GM10847 (cell line): ENCODE measurements around the gene FAM83F.

Experiments
- POLR2A ChIP-seq: IDR thresholded peaks from 2 replicates; pipeline ENCODE4 v1.6.1; 2011; ENCODE audit not compliant: insufficient read length; ENCODE audit errors: extremely low read depth

FAM83F gene

GRCh38 chr22:39984746-39985145 is 10.0 kb upstream of the FAM83F start:
- no peak for TF ChIP-seq POLR2A

GRCh38 chr22:39985383-39986035 is 9.2 kb upstream of the FAM83F start:
- no peak for TF ChIP-seq POLR2A

GRCh38 chr22:39988386-39989114 is 6.2 kb upstream of the FAM83F start:
- TF ChIP-seq POLR2A, result no peak

- no peak for TF ChIP-seq POLR2A
Observed at GRCh38 chr22:39989633-39990032, 5.1 kb upstream of the FAM83F start.

- TF ChIP-seq POLR2A, result no peak
Observed at GRCh38 chr22:39990686-39991085, 4.1 kb upstream of the FAM83F start.

GRCh38 chr22:39991159-39991860 is 3.4 kb upstream of the FAM83F start:
- TF ChIP-seq POLR2A, result no peak

- TF ChIP-seq POLR2A, result no peak
Observed at GRCh38 chr22:39992088-39992826, 2.5 kb upstream of the FAM83F start.

GRCh38 chr22:39994041-39994565 is 651 bp upstream of the FAM83F start:
- TF ChIP-seq POLR2A, result no peak

- TF ChIP-seq POLR2A, result no peak
Observed at GRCh38 chr22:39995393-39996252, 869 bp downstream of the FAM83F start.

- TF ChIP-seq POLR2A, result no peak
Observed at GRCh38 chr22:39996732-39997131, 2.0 kb downstream of the FAM83F start.

GRCh38 chr22:39997421-39997820 is 2.7 kb downstream of the FAM83F start:
- no peak for TF ChIP-seq POLR2A

GRCh38 chr22:39997939-39998726 is 3.4 kb downstream of the FAM83F start:
- TF ChIP-seq POLR2A, result no peak

- no peak for TF ChIP-seq POLR2A
Observed at GRCh38 chr22:39999144-39999757, 4.5 kb downstream of the FAM83F start.
